HG02970 (cell line): ENCODE results near the gene PRDM16.

Source experiments
- ATAC-seq: cut with Tn5 transposase; IDR thresholded peaks from one replicate; pipeline ENCODE4 v1.9.1; 2021; ENCODE audit warnings: mild to moderate bottlenecking, moderate library complexity, moderate number of reproducible peaks; ENCODE audit not compliant: unreplicated experiment, low FRiP score

Gene PRDM16

GRCh38 chr1:3322450-3323020 is 253.5 kb downstream of the PRDM16 start:
- no peak for ATAC-seq

- no peak for ATAC-seq
These were observed 254.2 kb downstream of the PRDM16 start for GRCh38 chr1:3323021-3323795.

- ATAC-seq = no peak
These were observed 255.0 kb downstream of the PRDM16 start for GRCh38 chr1:3323796-3324703.

DNA sequence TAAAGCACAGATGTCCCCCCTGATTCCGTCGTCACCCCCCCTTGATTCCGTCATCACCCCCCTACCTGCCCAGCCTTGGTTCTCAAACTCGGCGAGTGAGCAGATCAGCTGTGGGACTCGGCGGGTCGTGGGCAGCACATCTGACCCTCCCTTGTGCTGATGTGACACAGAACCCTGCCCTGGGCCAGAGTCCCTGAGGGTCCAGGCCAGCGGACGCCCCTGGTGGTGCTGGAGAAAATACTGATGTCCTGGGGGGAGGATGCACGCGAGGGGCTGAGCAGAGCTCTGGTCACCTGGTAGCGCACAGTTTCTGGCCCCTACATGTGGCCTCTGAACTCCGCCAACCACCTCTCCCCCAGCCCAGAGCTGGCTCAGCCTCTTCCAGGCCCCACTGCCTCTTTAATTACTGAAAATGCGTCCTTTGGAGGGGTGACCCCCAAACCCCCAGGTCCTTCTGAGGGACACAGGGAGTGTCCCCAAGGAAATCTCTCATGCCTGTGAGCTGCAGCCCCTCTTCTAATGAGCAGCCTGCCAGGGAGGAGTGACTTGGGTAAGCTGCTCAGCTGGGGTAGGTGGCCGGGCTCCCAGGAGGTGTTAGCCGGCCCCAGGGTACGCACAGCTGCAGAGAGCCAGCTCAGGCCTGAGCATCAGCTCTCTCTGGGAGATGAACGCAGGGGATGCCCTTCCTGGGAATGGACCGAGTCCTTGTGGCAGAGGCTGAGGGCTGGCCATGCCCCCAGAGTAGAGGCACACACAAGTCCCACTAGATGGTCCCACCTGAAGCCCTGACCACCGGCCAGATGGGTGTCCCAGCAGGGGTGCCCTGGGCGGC is 255.9 kb downstream of the PRDM16 start:
- ATAC-seq = no peak

GRCh38 chr1:3326516-3327388 is 257.7 kb downstream of the PRDM16 start:
- no peak for ATAC-seq

DNA sequence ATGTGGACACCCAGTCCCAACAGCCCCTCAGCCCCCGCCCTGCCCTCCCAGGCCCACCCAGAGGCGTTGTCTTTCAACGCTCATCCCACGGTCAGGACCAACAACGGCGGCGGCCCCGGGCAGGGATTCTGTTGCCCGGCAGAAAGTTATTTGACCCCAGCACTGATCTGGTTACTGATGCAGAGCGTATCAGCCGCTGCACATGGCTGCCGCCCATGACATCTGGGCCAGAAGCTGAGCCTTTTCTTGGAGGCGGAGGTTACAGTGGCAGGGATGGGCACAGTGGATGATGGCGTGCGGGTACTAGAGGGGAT is 258.3 kb downstream of the PRDM16 start:
- no peak for ATAC-seq

DNA sequence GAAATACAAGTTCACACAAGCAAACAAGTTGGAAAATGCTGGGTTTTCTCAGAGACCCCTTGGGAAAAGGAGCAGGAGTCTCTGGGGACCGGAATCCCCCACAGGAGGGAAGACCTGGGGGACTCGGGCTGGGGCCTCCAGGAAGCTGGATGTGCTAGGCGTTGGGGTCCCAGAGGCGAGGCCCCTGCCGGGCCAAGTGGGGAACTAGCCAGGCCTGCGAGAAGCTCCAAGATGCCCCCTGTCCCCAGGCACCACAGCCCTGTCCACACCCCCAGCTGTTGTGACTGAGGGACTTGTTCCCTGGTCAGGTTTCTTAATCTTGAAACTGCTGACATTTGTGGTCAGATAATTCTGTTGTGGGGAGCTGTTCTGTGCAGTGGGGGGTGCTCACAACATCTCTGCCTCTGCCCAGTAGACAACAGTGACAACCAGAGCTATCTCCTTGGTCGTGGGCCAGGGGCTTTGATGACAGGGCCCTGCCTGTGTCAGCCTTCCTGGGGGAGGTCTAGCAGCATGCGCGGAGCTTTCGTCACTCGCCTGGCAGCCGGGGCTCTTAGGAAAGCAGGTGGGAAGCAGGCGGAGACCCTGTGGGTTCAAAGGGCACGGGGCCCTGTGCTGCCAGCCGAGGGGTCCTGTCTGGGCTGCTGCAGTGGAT is 259.1 kb downstream of the PRDM16 start:
- no peak for ATAC-seq

DNA sequence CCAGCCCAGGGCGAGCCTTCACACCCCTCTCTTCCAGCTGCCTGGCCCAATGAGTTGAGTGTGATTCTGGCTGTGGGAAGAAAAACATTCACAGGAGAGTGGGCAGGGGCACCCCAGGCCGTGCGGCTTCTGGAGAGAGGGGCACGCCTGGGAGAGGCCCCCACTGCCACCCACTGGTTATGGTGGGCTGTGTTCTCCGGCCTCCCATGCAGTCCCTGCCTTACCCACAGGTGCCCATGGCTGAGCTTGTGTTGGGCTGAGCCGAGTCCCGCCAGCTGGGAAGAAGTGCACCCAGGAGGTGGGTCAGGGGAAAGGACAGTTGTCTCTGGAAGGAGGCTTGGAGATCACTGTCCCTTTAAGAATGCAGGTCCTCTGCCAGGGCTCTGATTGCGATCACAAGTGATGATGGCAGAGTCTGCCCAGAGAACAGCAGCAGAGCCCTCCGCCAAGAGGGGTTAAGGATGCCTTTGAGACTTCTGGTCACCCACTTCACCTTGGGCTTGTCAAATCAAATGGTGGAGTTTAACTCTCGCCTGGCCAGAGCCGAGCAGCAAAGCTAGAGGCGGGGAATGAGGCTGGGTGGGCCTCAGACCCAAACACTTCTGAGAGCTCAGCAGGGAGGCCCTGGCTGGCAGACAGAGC is 260.8 kb downstream of the PRDM16 start:
- ATAC-seq = no peak

GRCh38 chr1:3330771-3331245 is 261.8 kb downstream of the PRDM16 start:
- no peak for ATAC-seq

DNA sequence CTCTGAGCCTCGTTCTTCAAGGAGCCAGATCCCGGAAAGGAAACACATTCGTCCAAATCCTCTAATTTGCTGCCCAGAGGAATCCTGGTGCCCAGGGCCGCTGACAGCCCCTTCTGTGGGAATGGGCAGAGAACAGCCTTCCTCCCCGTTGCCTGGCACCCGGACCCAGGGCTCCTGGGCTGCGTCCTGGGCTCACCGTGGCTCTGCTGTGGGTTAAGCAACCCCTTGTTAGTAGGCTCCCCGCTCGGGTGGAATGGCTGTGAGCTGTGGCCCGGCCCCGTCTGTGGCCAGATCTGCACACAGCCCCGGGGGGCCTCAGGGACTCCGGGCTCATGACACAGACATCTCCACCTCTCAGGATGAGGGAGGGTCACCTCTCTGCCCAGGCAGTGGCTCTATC is 262.6 kb downstream of the PRDM16 start:
- no peak for ATAC-seq

DNA sequence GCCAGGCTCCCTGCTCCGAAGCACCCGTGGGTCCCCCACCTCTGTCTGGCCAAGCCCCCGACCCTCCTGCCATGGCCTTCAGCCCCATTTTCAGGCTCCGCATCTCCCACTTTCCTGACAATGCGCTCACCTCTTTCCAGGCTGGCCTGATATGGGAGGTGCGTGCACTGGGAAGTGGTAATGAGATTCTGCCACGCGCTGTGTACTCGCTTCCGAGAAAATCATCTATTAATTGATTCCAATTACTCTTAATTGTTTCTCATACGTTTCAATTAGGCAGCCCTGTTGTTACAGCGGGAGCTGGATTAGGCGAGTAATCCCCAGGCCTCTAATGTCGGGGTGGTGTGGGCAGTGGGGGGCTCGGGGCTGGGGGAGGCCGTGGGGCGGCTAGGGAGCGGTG is 263.0 kb downstream of the PRDM16 start:
- no peak for ATAC-seq

- ATAC-seq = no peak
These were observed 263.7 kb downstream of the PRDM16 start for GRCh38 chr1:3332662-3333061.

- ATAC-seq = no peak
These were observed 264.9 kb downstream of the PRDM16 start for GRCh38 chr1:3333903-3334302.

- ATAC-seq = no peak
These were observed 265.4 kb downstream of the PRDM16 start for GRCh38 chr1:3334366-3334765.

- ATAC-seq = no peak
These were observed 267.0 kb downstream of the PRDM16 start for GRCh38 chr1:3335754-3336640.

- ATAC-seq = no peak
These were observed 267.9 kb downstream of the PRDM16 start for GRCh38 chr1:3336641-3337630.
